GM10248 (cell line): ENCODE data around the gene KPNA2.
"Not testable (repeated sequence)": the region's sequence is repeated elsewhere in the genome, so short reads cannot be mapped to it uniquely, and the experiment has no call there.

Source experiments
- CTCF ChIA-PET: fragments of 300-600 bp; sonication (Branson Sonifier 250); formaldehyde crosslinking; extraction: SDS; loops from one replicate; lab custom pipeline; 2021; ENCODE audit warnings: antibody characterized with exemption; lab: Yijun Ruan, JAX
- POLR2A ChIA-PET: fragments of 350-650 bp; sonication (Branson Sonifier 250); formaldehyde crosslinking; extraction: SDS; loops from one replicate; lab custom pipeline; 2020; ENCODE audit warnings: antibody characterized with exemption; lab: Yijun Ruan, JAX
- DNase-seq: peaks from one replicate; pipeline ENCODE4 v3.0.0; 2012; ENCODE audit errors: extremely low spot score
- TF ChIP-seq, protein P1 (sequence below): IDR thresholded peaks from 2 replicates; pipeline ENCODE4 v1.5.1; 2012; ENCODE audit warnings: mild to moderate bottlenecking, low read depth; ENCODE audit errors: extremely low read depth, missing control alignments, control extremely low read depth

The KPNA2 gene

DNA sequence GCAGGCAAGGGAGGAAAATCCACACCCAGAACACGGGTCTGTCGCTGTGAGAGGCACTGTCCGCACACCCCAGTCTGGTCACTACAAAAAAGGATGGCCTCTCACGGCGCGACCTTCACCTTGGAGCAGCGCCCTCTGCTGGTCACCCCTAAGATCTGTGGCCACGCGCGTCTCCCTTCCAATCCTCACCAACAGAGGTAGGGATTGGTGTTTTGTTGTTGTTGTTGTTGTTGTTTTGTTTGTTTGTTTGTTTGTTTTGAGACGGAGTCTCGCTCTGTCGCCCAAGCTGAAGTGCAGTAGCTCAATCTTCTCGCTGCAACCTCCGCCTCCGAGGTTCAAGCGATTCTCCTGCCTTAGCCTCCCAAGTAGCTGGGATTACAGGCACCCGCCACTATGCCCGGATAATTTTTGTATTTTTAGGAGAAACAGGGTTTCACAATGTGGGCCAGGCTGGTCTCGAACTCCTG lies 24.3 kb upstream of the KPNA2 start:
- TF ChIP-seq, protein P1, sequence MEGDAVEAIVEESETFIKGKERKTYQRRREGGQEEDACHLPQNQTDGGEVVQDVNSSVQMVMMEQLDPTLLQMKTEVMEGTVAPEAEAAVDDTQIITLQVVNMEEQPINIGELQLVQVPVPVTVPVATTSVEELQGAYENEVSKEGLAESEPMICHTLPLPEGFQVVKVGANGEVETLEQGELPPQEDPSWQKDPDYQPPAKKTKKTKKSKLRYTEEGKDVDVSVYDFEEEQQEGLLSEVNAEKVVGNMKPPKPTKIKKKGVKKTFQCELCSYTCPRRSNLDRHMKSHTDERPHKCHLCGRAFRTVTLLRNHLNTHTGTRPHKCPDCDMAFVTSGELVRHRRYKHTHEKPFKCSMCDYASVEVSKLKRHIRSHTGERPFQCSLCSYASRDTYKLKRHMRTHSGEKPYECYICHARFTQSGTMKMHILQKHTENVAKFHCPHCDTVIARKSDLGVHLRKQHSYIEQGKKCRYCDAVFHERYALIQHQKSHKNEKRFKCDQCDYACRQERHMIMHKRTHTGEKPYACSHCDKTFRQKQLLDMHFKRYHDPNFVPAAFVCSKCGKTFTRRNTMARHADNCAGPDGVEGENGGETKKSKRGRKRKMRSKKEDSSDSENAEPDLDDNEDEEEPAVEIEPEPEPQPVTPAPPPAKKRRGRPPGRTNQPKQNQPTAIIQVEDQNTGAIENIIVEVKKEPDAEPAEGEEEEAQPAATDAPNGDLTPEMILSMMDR, result peak; percentile 70
- DNase-seq, result peak; percentile 75
- CTCF ChIA-PET, result interaction anchor here (1.1 to 4.2 kb wide), 13 partner anchors 9 to 636 kb away, joined by 3 to 25 read pairs (median 3); partner anchors contain the start of gene C17orf58
- POLR2A ChIA-PET, result no interaction called here

DNA sequence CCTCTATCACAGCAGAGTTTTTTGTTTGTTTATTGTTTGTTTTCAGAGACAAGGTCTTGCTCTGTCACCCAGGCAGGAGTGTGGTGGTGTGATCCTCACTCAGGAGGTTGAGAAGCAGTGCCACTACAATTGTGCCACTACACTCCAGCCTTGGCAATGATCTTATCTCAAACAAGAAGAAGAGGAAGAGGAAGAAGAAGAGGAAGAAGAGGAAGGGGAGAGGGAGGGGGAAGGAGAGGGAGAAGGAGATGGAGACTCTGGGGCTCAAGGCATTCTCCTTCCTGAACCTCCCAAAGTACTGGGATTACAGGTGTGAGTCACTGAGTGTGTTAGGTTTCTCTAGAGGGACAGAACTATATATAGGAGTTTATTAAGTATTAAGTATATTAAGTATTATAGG lies 22.1 kb upstream of the KPNA2 start:
- ChIA-PET POLR2A (no interaction called here), CTCF (no interaction called here)
- TF ChIP-seq, protein P1, result no peak
- no peak for DNase-seq

DNA sequence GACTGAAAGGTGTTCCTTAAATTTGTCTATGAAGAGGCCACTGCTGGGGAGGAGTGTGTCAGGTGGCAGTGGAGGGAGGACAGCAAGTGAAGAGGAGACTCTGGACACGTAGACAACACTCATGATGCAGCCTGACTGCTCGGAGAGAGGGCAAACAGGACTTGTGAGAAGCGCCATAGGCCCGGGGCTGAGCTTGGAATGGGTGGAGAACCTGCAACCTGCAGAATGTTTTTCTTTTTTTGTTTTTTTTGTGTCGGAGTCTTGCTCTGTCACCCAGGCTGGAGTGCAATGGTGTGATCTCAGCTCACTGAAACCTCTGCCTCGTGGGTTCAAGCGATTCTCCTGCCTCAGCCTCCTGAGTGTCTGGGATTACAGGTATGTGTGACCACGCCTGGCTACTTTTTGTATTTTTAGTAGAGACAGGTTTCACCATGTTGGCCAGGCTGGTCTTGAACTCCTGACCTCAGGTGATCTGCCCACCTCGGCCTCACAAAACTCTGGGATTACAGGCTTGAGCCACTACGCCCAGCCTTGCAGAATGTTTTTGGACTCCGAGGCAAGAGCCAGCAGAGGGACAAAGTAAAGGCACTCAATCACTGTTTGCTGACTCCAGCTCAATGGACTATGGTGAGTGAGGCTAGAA lies 20.3 kb upstream of the KPNA2 start:
- ChIA-PET CTCF (interaction anchor here (0.9 to 1.3 kb wide), 2 partner anchors 51 to 103 kb away, joined by 3 to 4 read pairs; no protein-coding TSS in a partner anchor), POLR2A (no interaction called here)
- DNase-seq, result no peak
- TF ChIP-seq, protein P1, result no peak

DNA sequence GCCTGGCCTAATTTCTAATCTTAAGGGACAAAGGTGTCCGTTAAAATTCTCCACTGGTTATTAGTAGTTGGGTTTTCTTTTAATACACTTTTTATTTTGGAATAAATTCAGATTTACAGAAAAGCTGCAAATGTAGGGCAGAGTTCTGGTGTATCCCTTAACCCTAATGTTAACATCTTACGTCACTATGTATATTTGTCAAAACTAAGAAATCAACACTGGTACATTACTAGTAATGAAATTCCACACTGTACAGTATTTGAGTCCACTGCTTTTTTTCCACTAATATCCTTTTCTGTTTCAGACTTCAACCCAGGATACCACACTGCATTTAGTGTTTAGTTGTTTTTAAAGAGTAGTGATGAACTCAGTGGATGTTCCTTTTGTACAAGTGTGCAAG lies 18.7 kb upstream of the KPNA2 start:
- POLR2A ChIA-PET, result no interaction called here
- no peak for DNase-seq
- TF ChIP-seq, protein P1, result no peak
- CTCF ChIA-PET, result interaction anchor here (1.8 kb wide), 1 partner anchor 53 kb away, joined by 3 read pairs; no protein-coding TSS in a partner anchor

DNA sequence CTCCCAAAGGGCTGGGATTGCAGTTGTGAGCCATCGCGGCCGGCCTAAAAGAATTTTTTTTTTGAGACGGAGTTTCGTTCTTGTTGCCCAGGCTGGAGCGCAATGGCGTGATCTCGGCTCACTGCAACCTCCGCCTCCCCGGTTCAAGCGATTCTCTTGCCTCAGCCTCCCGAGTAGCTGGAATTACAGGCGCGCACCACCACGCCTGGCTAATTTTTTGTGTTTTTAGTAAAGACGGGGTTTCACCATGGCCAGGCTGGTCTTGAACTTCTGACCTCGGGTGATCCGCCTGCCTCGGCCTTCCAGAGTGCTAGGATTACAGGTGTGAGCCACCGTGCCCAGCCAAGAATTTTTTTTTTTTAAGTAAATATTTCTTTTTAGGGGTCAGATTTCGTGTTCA lies 17.0 kb upstream of the KPNA2 start:
- CTCF ChIA-PET, result interaction anchor here (1.8 kb wide), 1 partner anchor 54 kb away, joined by 3 read pairs; no protein-coding TSS in a partner anchor
- POLR2A ChIA-PET, DNase-seq: not testable (repeated sequence)

DNA sequence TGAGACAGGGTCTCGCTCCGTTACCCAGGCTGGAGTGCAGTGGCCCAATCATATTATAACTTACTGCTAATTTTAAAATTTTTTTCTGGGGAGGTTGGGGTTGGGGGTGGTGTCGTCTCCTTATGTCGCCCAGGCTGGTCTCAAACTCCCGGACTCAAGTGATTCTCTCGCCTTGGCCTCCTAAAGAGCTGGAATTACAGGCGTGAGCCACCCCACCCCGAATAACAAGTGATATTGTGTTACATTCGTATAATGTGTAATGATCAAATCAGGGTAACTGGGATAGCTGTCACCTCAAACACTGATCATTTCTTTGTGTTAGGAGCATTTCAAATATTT lies 16.2 kb upstream of the KPNA2 start:
- DNase-seq, result no peak
- CTCF ChIA-PET, result interaction anchor here (1.0 to 1.7 kb wide), 7 partner anchors 9 to 418 kb away, joined by 3 to 10 read pairs (median 4); partner anchors contain the start of gene KPNA2
- TF ChIP-seq, protein P1, result no peak
- POLR2A ChIA-PET, result interaction anchor here (1.1 to 1.2 kb wide), 2 partner anchors 17 to 23 kb away, joined by 3 to 5 read pairs; partner anchors contain the start of gene C17orf58
